Mesenchymal stem cell (in vitro differentiated cells and primary cell): ENCODE data around the gene NIP7.
A peak's percentile ranks its signal among the peaks of the same experiment; 100 is the strongest.

Experiments used
- DNase-seq: peaks from one replicate; pipeline ENCODE4 v3.0.0-alpha.2; 2013
- H2AFZ ChIP-seq: one replicate; pipeline ENCODE4 v1.6.1; 2013; ENCODE audit warnings: low read depth, mild to moderate bottlenecking, control low read depth, inconsistent platforms, low read length, moderate library complexity
- H2AK5ac ChIP-seq: 2 replicates; pipeline ENCODE4 v1.6.1; 2013; ENCODE audit warnings: low read length, moderate library complexity, mild to moderate bottlenecking, inconsistent platforms; ENCODE audit not compliant: severe bottlenecking
- H2BK120ac ChIP-seq: one replicate; pipeline ENCODE4 v1.6.1; 2013; ENCODE audit warnings: low read depth, mild to moderate bottlenecking, inconsistent platforms, low read length, moderate library complexity
- H2BK12ac ChIP-seq, 2 experiments: one replicate each; pipeline ENCODE4 v1.6.1; 2013; ENCODE audit warnings: inconsistent platforms in 2 of 2, low read length in 2 of 2, mild to moderate bottlenecking in 2 of 2, moderate library complexity in 2 of 2, control low read depth in 1 of 2
- H2BK15ac ChIP-seq: one replicate; pipeline ENCODE4 v1.6.1; 2013; ENCODE audit warnings: mild to moderate bottlenecking, low read depth, inconsistent platforms; ENCODE audit not compliant: poor library complexity, severe bottlenecking
- H2BK5ac ChIP-seq: 2 replicates; pipeline ENCODE4 v1.6.1; 2013; ENCODE audit warnings: low read depth, mild to moderate bottlenecking, low read length, control low read depth, inconsistent platforms; ENCODE audit not compliant: poor library complexity, severe bottlenecking
- H3K14ac ChIP-seq, 2 experiments: one replicate each; pipeline ENCODE4 v1.6.1; 2013; ENCODE audit warnings: inconsistent platforms in 2 of 2, low read length in 2 of 2, control low read depth in 1 of 2, mild to moderate bottlenecking in 1 of 2, moderate library complexity in 1 of 2
- H3K18ac ChIP-seq, 2 experiments: one replicate each; pipeline ENCODE4 v1.6.1; 2013; ENCODE audit warnings: inconsistent platforms in 2 of 2, low read length in 2 of 2, control low read depth in 1 of 2, low read depth in 1 of 2, mild to moderate bottlenecking in 1 of 2
- H3K23ac ChIP-seq, 2 experiments: one replicate each; pipeline ENCODE4 v1.6.1; 2013; ENCODE audit warnings: inconsistent platforms in 2 of 2, low read length in 2 of 2, mild to moderate bottlenecking in 2 of 2, moderate library complexity in 2 of 2, control low read depth in 1 of 2
- H3K27ac ChIP-seq: 2 replicates; pipeline ENCODE4 v1.5.1; 2013; ENCODE audit warnings: mild to moderate bottlenecking, moderate library complexity, low read length, control low read depth, inconsistent platforms; ENCODE audit not compliant: poor library complexity, severe bottlenecking
- H3K27me3 ChIP-seq, 2 experiments: 2 replicates each; pipeline versions ENCODE4 v1.6.1 to v1.7.0; 2013; ENCODE audit warnings: low read length in 2 of 2, mild to moderate bottlenecking in 2 of 2, moderate library complexity in 2 of 2, control low read depth in 1 of 2, inconsistent platforms in 1 of 2; ENCODE audit not compliant: control insufficient read depth in 1 of 2, insufficient read depth in 1 of 2
- H3K36me3 ChIP-seq, 2 experiments: 2 replicates each; pipeline versions ENCODE4 v1.6.1 to v1.7.0; 2013; ENCODE audit warnings: low read length in 2 of 2, control low read depth in 1 of 2, inconsistent platforms in 1 of 2, low read depth in 1 of 2, mild to moderate bottlenecking in 1 of 2; ENCODE audit not compliant: insufficient read depth in 2 of 2, control insufficient read depth in 1 of 2
- H3K4ac ChIP-seq, 2 experiments: one replicate each; pipeline ENCODE4 v1.6.1; 2013; ENCODE audit warnings: inconsistent platforms in 2 of 2, low read length in 2 of 2, mild to moderate bottlenecking in 2 of 2, moderate library complexity in 2 of 2, control low read depth in 1 of 2, low read depth in 1 of 2
- H3K4me1 ChIP-seq: 2 replicates; pipeline ENCODE4 v1.6.1; 2013; ENCODE audit warnings: low read depth, low read length, control low read depth; ENCODE audit not compliant: control insufficient read depth, insufficient read depth
- H3K4me2 ChIP-seq: 2 replicates; pipeline ENCODE4 v1.6.1; 2013; ENCODE audit warnings: low read length, mild to moderate bottlenecking, inconsistent platforms; ENCODE audit not compliant: poor library complexity, severe bottlenecking
- H3K4me3 ChIP-seq, 2 experiments: 2 replicates each; pipeline versions ENCODE4 v1.5.1 to v1.7.0; 2013; ENCODE audit warnings: low read length in 2 of 2, mild to moderate bottlenecking in 2 of 2, control low read depth in 1 of 2, low read depth in 1 of 2; ENCODE audit not compliant: insufficient read depth in 1 of 2
- H3K79me1 ChIP-seq: replicated peaks from 2 replicates; pipeline ENCODE4 v1.6.1; 2013; ENCODE audit warnings: mild to moderate bottlenecking, control low read depth, low read length, inconsistent platforms; ENCODE audit not compliant: poor library complexity, severe bottlenecking
- H3K9ac ChIP-seq: 2 replicates; pipeline ENCODE4 v1.7.0; 2013; ENCODE audit warnings: mild to moderate bottlenecking, low read length, moderate library complexity
- H3K9me3 ChIP-seq: 2 replicates; pipeline ENCODE4 v1.7.0; 2013; ENCODE audit warnings: mild to moderate bottlenecking, low read length; ENCODE audit not compliant: control insufficient read depth
- H4K8ac ChIP-seq: one replicate; pipeline ENCODE4 v1.6.1; 2013; ENCODE audit warnings: inconsistent platforms, mild to moderate bottlenecking, low read length, moderate library complexity
- H4K91ac ChIP-seq: one replicate; pipeline ENCODE4 v1.6.1; 2013; ENCODE audit warnings: mild to moderate bottlenecking, low read length, inconsistent platforms
- WGBS: methylation state at CpG from one replicate; pipeline ENCODE4 v1.1.7; 2013; ENCODE audit warnings: mixed read lengths; 5-methylcytosine and 5-hydroxymethylcytosine counted together

The NIP7 gene

GRCh38 chr16:69327585-69328310 lies 11.8 kb upstream of the NIP7 start:
- H3K9ac ChIP-seq = peak overlapping the region; percentile 36
- no peak overlapping the region for H3K4me2 ChIP-seq
- H2AK5ac ChIP-seq = no peak overlapping the region
- H3K9me3 ChIP-seq = no peaks in the 10 kb centered on the region
- H4K91ac ChIP-seq = no peak overlapping the region
- H3K79me1 ChIP-seq = peaks cover 15% of the 10 kb centered on the region
- no peak overlapping the region for H2BK15ac ChIP-seq
- no peak overlapping the region for H3K27ac ChIP-seq
- no peak overlapping the region for H4K8ac ChIP-seq
- no peaks in the 10 kb centered on the region for H3K27me3 ChIP-seq
- H3K4me1 ChIP-seq = peaks cover 35% of the 10 kb centered on the region
- no peak overlapping the region for H2BK120ac ChIP-seq
- 98% methylated on average over 13 of the region's 14 CpGs for WGBS
- no peak overlapping the region for H2AFZ ChIP-seq
- no peak overlapping the region for H3K23ac ChIP-seq
- no peak overlapping the region for H3K18ac ChIP-seq
- peak overlapping the region in 1 of 2 experiments; percentile 90 for H3K4me3 ChIP-seq
- no peak overlapping the region for H3K14ac ChIP-seq
- no peak overlapping the region for H2BK12ac ChIP-seq
- peaks cover 50 to 70% of the 10 kb centered on the region in 2 experiments for H3K36me3 ChIP-seq
- no peak overlapping the region for H2BK5ac ChIP-seq
- DNase-seq = no peak
- H3K4ac ChIP-seq = no peak overlapping the region

GRCh38 chr16:69328854-69329316 lies 10.7 kb upstream of the NIP7 start:
- Histone ChIP-seq H2AFZ (no peak overlapping the region), H3K4me2 (peak overlapping the region; percentile 87), H4K8ac (no peak overlapping the region), H3K79me1 (peaks cover 14% of the 10 kb centered on the region), H3K4me1 (peaks cover 32% of the 10 kb centered on the region), H3K9me3 (no peaks in the 10 kb centered on the region), H3K36me3 (peaks cover 43 to 72% of the 10 kb centered on the region in 2 experiments), H3K27ac (peak overlapping the region; percentile 2), H3K23ac (no peak overlapping the region), H3K9ac (peak overlapping the region; percentile 93), H3K18ac (no peak overlapping the region), H3K4me3 (peak overlapping the region in 1 of 2 experiments; percentile 90), H2BK12ac (no peak overlapping the region), H3K14ac (no peak overlapping the region), H3K27me3 (no peaks in the 10 kb centered on the region), H4K91ac (no peak overlapping the region), H2BK15ac (no peak overlapping the region), H3K4ac (no peak overlapping the region), H2BK120ac (no peak overlapping the region), H2AK5ac (no peak overlapping the region), H2BK5ac (no peak overlapping the region)
- WGBS = 78% methylated on average over 10 of the region's 10 CpGs
- no peak for DNase-seq

GRCh38 chr16:69329369-69330285 lies 9.9 kb upstream of the NIP7 start:
- H3K79me1 ChIP-seq = peaks cover 17% of the 10 kb centered on the region
- peak; percentile 36 for DNase-seq
- no peak overlapping the region for H2BK5ac ChIP-seq
- peak overlapping the region; percentile 93 for H3K9ac ChIP-seq
- peaks cover 43 to 72% of the 10 kb centered on the region in 2 experiments for H3K36me3 ChIP-seq
- peak overlapping the region in 1 of 2 experiments; percentile 85 for H3K14ac ChIP-seq
- peaks cover 27% of the 10 kb centered on the region for H3K4me1 ChIP-seq
- peak overlapping the region; percentile 52 for H2BK15ac ChIP-seq
- peak overlapping the region; percentile 10 to 20 for H3K23ac ChIP-seq
- WGBS = 8% methylated on average over 65 of the region's 77 CpGs
- no peaks in the 10 kb centered on the region for H3K9me3 ChIP-seq
- peak overlapping the region; percentile 90 to 95 for H3K4me3 ChIP-seq
- peak overlapping the region; percentile 96 for H2AFZ ChIP-seq
- H2AK5ac ChIP-seq = no peak overlapping the region
- H3K4ac ChIP-seq = peak overlapping the region; percentile 73 to 90
- peak overlapping the region; percentile 87 for H3K4me2 ChIP-seq
- H3K18ac ChIP-seq = peak overlapping the region; percentile 60 to 92
- peak overlapping the region; percentile 11 for H2BK120ac ChIP-seq
- no peaks in the 10 kb centered on the region for H3K27me3 ChIP-seq
- peak overlapping the region; percentile 82 for H4K8ac ChIP-seq
- no peak overlapping the region for H3K27ac ChIP-seq
- peak overlapping the region; percentile 57 for H4K91ac ChIP-seq
- H2BK12ac ChIP-seq = peak overlapping the region in 1 of 2 experiments; percentile 2
